GM18505 (cell line): ENCODE data around the gene PCNX2.

Experiments used
- ATAC-seq: cut with Tn5 transposase; IDR thresholded peaks from one replicate; pipeline ENCODE4 v1.9.1; 2021; ENCODE audit not compliant: unreplicated experiment
- POLR2A ChIP-seq: IDR thresholded peaks from 4 replicates; pipeline ENCODE4 v1.6.1; 2011; ENCODE audit warnings: borderline replicate concordance; ENCODE audit not compliant: insufficient read depth, insufficient read length; ENCODE audit errors: extremely low read depth

The PCNX2 gene

DNA sequence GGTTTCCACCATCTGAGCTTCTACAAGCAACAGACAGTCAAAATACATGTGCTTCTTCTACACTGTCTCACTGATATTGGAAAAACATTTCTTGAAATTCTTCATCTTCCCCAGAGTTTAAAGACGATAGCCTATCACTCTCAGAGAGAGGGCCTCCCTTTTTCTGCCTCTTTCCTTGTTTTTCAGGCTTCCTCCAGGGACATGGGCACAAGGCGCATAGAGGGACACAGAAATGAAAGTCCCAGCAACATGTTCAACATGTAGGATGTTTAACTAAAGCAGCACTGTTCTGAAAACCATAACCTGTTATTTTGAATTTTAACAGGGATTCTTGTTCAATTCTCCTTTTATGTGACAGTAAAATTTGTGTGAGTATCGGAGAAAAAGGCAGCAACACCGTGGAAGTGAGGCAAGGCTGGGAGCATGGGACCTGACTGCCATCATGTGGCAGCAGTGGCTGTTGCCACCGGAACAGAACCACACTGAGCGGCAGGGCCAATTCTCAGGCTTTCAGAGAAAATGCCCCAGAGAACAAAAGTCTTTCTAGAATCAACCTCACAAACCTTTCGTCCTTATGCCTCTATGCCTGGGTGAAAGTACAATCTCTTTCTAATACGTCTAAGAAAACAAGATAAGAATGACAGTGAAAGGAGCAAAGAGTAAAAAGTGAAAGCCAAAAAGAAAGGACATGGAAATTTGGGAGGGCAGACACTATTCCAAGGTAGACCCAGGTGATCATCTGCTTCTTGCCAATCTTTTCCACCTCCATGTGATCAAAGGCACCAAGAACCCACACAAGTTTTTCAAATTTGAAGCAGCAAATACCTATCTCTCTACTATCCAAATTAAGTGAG is 54.5 kb downstream of the PCNX2 start:
- TF ChIP-seq POLR2A, result no peak
- no peak for ATAC-seq

DNA sequence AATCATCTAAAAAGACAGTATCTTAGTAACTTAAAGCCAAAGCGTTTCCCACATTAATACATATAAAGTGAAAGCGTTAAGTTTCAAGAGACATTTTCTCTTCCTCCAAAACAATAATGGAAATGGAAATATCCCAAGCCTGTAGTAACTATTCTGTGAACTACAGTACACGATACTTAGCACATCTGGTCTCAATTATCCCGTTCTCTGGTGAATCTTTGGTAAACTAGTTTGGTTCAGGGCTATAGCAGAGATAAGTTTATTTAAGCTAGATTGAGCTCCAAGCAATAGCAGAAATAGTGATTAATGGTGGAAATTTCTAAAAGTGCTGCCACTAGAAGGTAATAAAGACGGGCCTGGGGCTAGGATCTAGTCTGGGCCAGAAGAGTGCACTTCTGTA is 55.2 kb downstream of the PCNX2 start:
- ATAC-seq, result no peak
- TF ChIP-seq POLR2A, result no peak

DNA sequence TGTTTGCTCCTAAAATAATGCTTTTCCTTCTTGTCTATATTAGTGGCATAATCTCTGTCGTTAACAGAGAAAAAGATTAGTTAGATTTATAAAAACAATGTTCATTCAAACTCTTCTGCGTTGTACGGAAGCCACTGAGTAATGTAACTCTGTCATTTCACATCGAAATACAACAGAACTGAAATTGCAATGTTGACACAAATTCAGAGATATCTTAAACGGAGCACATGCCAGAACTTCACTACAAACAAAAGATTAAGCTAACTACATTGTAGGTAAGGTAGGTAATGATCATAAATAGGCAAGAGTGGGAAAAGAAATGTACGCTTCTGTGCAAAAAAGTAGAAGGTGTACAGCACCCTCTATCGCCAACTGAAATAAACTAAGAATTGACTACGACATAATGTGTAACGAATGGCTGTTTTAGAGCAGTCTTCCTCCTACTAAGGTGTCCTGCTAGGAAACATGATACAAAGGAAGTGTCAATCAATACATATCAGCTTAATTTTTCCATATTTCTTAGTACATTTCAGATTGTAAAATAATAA is 56.6 kb downstream of the PCNX2 start:
- no peak for ATAC-seq
- no peak for TF ChIP-seq POLR2A

DNA sequence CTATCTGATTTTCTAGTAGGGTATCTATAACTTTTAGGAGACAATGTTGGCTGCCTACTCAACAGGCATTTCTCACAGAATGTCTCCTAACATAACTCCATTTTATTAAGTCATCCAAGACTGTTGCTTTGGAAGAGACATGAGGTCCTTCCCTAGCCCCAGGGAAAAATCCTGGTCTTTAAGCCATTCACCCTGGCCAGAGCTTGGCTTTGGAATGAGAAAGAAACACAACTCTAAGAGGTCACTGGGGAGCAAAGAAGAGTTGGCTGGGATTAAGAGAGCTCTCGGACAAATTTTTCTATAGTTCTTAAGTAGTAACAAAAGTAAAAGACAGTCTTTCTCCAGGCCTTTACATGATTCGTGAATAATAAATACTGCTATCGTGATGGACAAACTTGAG is 57.9 kb downstream of the PCNX2 start:
- TF ChIP-seq POLR2A, result no peak
- ATAC-seq, result no peak

DNA sequence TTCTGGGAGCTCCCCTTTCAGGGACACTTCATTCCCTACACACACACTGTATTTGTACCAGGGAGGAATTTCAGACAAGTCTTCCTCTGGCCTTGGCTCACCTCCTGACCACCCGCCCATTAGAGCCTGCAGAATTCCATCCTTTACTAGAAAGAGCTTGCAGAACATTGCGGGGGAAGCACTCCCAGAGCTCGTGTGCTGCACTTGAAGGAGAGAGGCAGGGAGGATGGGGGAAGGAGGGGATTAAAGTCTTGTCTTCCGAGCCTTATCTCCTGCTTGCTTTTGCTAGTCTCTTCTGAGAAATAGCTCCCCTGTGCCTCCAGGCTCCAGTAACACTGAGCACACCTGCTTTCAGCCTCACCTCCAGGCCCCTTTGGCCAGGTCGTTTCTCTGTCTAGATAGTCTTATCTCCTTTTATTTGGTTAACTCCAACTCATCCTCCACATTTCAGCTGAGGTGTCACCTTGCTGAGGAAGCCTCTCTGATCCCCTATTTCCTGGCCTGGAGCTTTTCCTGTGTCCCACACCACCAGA is 62.0 kb downstream of the PCNX2 start:
- no peak for ATAC-seq
- no peak for TF ChIP-seq POLR2A

DNA sequence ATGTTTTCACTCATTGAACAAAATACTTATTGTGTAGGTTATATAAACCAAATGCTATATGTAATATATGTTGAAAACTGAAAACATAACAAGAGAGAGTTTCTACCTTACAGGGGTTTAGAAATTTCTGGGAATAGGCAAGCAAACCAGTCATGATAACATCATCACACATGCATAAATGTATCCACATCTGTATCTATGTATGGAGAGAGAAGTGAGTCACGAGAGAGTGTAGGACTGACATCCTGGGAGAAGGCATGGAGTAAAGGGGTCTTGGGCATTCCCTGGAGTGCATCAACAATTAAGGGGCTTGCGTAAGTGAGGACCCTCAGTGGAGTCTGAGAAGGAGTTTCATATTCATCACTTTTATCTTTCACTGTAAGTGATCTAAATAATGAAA is 65.5 kb downstream of the PCNX2 start:
- no peak for ATAC-seq
- no peak for TF ChIP-seq POLR2A

DNA sequence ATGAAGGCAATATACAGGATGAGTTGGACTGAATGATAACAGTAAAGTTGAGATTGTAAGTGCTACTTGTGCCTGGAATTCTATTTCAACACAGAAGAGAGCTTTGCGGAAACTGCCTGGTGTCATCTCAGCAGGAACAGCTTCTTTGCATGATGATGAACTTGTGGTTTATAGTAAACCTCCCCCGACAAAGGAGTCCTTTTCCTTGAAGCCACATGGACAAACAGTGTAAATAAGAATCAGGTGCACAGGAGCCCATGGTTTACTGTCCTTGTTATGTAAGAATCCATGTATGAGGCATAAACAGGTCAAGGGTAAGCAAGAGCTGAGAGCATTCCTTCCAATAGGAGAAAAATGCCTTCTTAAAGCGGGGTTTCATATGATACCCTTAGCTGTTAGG is 66.2 kb downstream of the PCNX2 start:
- no peak for ATAC-seq
- TF ChIP-seq POLR2A, result no peak

DNA sequence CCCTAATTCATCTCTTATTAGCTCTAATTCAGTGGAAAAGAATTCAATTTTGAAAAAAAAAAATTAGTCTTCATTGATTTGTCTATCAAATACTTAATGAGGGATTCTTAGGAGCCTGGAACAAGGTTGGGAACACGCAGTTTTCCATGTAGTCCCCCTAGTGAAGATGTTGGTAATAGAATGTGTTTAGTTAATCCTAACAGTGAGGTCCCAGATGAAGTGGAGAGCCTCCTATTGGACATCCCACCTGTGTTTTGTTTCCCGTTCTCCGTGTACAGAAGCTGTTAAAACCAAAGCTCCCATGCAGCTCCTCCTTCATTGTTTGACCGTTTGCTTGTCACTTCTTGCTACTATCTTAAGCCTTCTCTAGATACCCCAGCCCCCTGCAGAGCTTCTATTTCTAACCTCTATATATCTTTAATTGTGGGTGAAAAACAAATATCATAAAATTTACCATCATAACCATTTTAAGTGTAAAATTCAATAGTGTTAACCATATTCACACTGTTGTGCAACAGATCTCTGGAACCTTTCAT is 67.5 kb downstream of the PCNX2 start:
- no peak for ATAC-seq
- TF ChIP-seq POLR2A, result no peak

DNA sequence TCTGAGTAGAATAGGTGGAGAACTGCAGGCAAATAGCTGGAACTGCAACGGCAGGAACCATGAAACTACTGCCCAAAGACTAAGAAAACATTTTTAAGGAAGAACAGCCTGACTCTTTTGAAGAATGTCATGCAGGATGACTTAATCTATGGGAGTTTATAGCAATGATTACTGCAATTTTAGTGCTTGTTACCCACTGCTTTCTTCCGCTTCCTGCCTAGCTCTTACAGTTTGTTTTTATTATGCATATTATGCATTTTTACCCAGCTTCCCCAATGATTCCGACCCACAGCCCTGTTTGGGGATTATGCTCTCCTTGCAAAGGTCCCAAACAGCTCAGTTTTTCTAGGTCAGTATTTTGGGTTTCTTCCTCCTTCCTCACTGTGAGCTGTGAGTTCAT is 71.2 kb downstream of the PCNX2 start:
- ATAC-seq, result no peak
- TF ChIP-seq POLR2A, result no peak

DNA sequence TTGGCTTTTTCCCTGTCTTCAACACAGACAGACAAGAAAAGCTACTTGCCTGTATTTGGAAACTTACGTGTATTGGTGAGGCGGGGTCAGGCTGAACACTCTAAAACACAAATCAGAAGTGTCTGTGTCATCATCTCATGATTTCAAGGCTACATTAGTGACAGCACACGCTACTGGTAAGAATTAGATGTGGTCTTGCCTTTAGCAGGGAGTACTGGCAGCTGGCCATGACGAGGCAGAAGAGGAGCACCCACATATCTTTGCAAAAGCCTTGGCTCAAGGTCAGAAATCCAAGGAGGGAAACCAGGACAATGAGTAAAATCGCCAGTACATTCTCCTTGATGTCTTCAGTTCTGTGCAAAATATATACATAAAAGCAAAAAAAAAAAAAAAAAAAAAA is 77.7 kb downstream of the PCNX2 start:
- no peak for TF ChIP-seq POLR2A
- ATAC-seq, result no peak

DNA sequence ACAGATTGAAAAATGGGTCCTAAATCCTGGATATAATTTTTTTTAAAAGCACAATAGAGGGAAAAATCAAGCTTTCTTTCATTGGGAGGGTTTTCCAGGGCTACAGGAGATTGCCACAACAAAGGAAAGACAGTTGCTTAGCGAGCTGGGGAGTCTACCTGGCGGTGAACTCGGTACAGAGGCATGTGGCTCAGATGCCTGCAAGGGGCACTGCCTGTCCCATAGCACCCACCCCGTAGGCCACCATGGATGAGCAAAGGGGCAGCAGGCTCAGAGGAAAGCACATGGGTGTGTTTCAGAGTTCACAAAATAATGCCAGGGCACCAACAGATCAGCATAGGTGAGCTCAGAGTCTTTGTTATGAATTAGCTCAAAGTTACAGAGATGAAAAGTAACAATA is 79.5 kb downstream of the PCNX2 start:
- no peak for ATAC-seq
- no peak for TF ChIP-seq POLR2A

DNA sequence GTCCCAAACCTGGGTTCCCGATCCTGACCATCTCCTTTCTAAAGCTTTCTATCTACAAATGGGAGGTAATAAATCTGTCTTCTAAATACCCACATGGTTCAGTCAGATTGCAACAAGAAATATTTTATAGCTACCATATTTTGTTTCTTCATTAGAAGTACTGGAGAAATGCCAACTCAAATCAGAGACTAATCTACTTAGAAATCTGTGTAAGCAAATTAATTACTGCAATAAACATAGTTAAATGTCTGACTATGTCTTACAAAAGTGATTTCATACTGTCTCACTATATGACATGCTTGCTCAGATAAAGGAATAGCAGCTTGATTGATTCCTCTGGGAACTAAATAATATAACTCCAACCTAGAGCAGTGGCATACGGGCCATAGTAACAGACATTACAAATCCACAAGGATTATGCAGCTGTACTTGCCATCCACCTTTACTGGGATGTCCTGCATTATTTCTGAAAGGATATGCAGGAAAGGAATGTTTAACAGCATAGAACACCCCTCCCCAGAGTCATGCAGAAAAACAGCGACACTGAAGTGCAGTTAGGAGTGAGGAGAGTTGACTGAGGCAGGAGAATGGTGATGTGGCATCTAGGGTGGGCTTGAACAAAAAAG is 80.3 kb downstream of the PCNX2 start:
- ATAC-seq, result no peak
- no peak for TF ChIP-seq POLR2A

DNA sequence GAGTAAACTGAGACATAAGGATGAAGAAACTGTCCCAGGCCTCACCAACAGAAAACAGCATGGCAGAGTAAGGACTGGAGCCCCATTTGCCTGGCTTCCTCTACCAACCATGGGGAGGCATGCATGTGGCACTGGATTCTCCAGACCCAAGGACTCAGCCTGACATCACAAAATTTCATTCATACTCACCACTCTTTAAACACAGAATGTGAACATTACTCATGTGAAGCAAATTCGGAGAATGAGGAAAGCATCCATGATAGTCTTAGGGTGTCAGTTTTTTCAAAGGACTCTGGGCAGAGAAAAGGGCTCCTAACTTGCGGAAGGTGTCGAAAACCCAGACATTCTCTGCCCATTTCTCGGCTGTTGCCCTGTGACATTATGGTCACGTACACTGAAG is 83.9 kb downstream of the PCNX2 start:
- no peak for ATAC-seq
- no peak for TF ChIP-seq POLR2A

DNA sequence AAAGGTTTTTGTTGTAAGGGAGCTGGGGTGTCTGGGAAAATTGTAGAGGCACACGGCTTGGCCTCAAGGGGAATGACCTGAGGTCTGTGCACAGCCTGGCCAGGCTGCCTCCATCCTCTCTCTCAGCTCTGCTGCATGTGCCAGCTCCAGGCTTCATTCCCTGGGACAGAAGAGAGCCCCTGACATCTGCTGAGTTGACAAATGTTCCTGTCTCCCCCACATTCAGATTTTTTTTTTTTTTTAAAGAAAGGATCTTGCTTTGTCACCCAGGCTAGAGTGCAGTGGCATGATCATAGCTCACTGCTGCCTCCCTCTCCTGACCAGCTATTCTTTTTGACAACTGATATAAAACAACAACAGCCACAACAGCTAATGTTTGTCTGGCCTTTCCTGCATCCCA is 84.4 kb downstream of the PCNX2 start:
- TF ChIP-seq POLR2A, result no peak
- ATAC-seq, result no peak

DNA sequence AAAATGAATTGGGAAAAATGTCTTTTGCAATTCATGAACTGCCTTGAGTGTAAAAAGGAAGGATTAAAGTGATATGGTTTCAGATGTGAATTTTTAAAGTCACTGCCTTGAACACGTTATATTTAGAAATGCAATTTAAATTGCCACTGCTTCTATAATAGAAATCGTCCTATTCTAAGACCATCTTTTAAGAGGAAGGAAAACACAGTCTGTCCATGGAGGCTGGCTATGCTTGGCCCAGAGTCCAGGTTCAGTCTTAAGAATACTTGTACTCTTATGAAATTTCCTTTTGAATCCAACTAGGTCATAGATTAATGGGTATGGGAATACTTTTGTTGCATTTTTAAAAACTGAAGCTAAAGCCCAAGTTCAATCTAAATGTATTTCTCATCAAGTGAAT is 86.0 kb downstream of the PCNX2 start:
- TF ChIP-seq POLR2A, result no peak
- no peak for ATAC-seq

DNA sequence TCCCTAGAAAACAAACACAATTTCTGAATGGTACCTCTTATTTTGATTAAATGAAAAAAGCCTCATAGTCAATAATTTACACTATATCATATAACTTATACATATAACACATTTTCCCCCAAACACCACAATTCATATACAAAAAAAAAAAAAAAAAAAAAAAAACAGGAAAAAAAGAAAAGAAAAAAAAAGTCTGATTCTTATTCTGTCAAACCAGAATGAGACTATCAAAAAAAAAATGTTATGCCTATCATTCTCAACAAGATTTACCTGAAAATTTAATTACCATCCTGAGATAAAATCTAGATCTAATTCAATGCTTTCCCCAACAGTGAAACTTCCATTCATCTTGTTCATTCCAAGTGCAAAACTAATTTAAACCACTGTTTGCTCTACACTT is 86.8 kb downstream of the PCNX2 start:
- no peak for TF ChIP-seq POLR2A
- ATAC-seq, result no peak
